GM12878 (cell line): ENCODE results near the gene CCDC78. TPM values are rescaled to one million over a fixed set of nuclear protein-coding genes. Genes with fewer than 3 reads are reported as not detected.

Source experiments
- ATAC-seq: fragments of 200-7000 bp; cut with Tn5 transposase; 3 replicates; pipeline ENCODE4 v1.9.1; 2020; ENCODE audit warnings: mild to moderate bottlenecking, moderate library complexity
- BruUV-seq: library from RNA; stranded (reverse); fragments of 400-500 nt; replicated peaks from 2 replicates; lab custom pipeline; 2021; lab: Mats Ljungman, UMichigan
- CTCF ChIA-PET: fragments of 300-600 bp; sonication (Branson Sonifier 250); formaldehyde crosslinking; extraction: SDS; loops from one replicate; lab custom pipeline; 2021; ENCODE audit warnings: inconsistent platforms; lab: Yijun Ruan, JAX
- POLR2A ChIA-PET: fragments of 350-600 bp; formaldehyde crosslinking; extraction: SDS; loops from one replicate; lab custom pipeline; 2021; ENCODE audit warnings: inconsistent platforms; lab: Charles Lee
- RAD21 ChIA-PET: fragments of 300-600 bp; sonication (Branson Sonifier 250); formaldehyde crosslinking; loops from one replicate; lab custom pipeline; 2023; ENCODE audit warnings: antibody characterized with exemption; ENCODE audit not compliant: unreplicated experiment; lab: Charles Lee
- SMC1A ChIA-PET: fragments of 300-600 bp; sonication (Branson Sonifier 250); formaldehyde crosslinking; loops from one replicate; lab custom pipeline; 2023; ENCODE audit not compliant: unreplicated experiment, uncharacterized antibody; lab: Charles Lee
- DNase-seq: peaks from one replicate; pipeline ENCODE4 v3.0.0-alpha.2; 2011; ENCODE audit warnings: low read depth, low spot score
- FAIRE-seq: peaks from 3 replicates; lab custom pipeline; 2011; peaks lifted over from hg19 to GRCh38; lab: Jason Lieb, UNC
- H2AFZ ChIP-seq: 2 replicates; pipeline ENCODE4 v1.6.0; 2011; ENCODE audit warnings: low read depth, low read length, control low read depth; ENCODE audit not compliant: control insufficient read depth
- H3K27ac ChIP-seq: 2 replicates; pipeline ENCODE4 v1.5.1; 2011; ENCODE audit warnings: control low read depth; ENCODE audit not compliant: control insufficient read depth, insufficient read depth
- H3K27me3 ChIP-seq, 2 experiments: replicated peaks in 1 of 2; 2 replicates each; pipeline versions ENCODE4 v1.6.0 to v1.6.1; 2011; ENCODE audit warnings: low read length in 1 of 2; ENCODE audit not compliant: control insufficient read depth in 2 of 2, insufficient read depth in 2 of 2
- H3K36me3 ChIP-seq, 2 experiments: 2 replicates each; pipeline ENCODE4 v1.5.1; 2011; ENCODE audit warnings: low read length in 1 of 2; ENCODE audit not compliant: control insufficient read depth in 2 of 2, insufficient read depth in 2 of 2
- H3K4me1 ChIP-seq: 2 replicates; pipeline ENCODE4 v1.6.1; 2011; ENCODE audit warnings: mild to moderate bottlenecking, low read length, moderate library complexity, mixed read lengths; ENCODE audit not compliant: control insufficient read depth, insufficient read depth
- H3K4me2 ChIP-seq: 2 replicates; pipeline ENCODE4 v1.6.0; 2011; ENCODE audit warnings: control low read depth; ENCODE audit not compliant: control insufficient read depth, insufficient read depth
- H3K4me3 ChIP-seq: fragments of 200-600 bp; sonication (generic); 2 replicates; pipeline ENCODE4 v1.5.1; 2016
- H3K79me2 ChIP-seq: 2 replicates; pipeline ENCODE4 v1.6.0; 2011; ENCODE audit warnings: low read length; ENCODE audit not compliant: control insufficient read depth, insufficient read depth
- H3K9ac ChIP-seq: 2 replicates; pipeline ENCODE4 v1.8.0; 2011; ENCODE audit warnings: low read length, control low read depth, mixed read lengths; ENCODE audit not compliant: control insufficient read depth, insufficient read depth
- H3K9me3 ChIP-seq: replicated peaks from 3 replicates; pipeline ENCODE4 v1.5.1; 2011; ENCODE audit warnings: mild to moderate bottlenecking, low read length; ENCODE audit not compliant: control insufficient read depth, insufficient read depth
- H4K20me1 ChIP-seq: 2 replicates; pipeline ENCODE4 v1.6.0; 2011; ENCODE audit not compliant: control insufficient read depth, insufficient read depth
- BHLHE40 ChIP-seq, 2 experiments: fragments of 450-650 bp in 1 of 2; IDR thresholded peaks; 2 replicates each; pipeline ENCODE4 v1.6.1; 2011 to 2017; ENCODE audit warnings: low read depth in 2 of 2, borderline replicate concordance in 1 of 2, improper control_type of control experiment in 1 of 2, low read length in 1 of 2, mild to moderate bottlenecking in 1 of 2
- CEBPB ChIP-seq, 2 experiments: fragments of 150-350 bp in 1 of 2; IDR thresholded peaks; 2 replicates each; pipeline ENCODE4 v1.6.1; 2012 to 2014; ENCODE audit warnings: low read depth in 2 of 2, low read length in 2 of 2, borderline replicate concordance in 1 of 2, inconsistent platforms in 1 of 2
- FOXK2 ChIP-seq: fragments of 450-650 bp; IDR thresholded peaks from 2 replicates; pipeline ENCODE4 v1.6.1; 2017; ENCODE audit warnings: mild to moderate bottlenecking, moderate library complexity
- MYB ChIP-seq: fragments of 150-350 bp; IDR thresholded peaks from 2 replicates; pipeline ENCODE4 v1.6.1; 2014; ENCODE audit warnings: mild to moderate bottlenecking, low read depth, low read length, borderline replicate concordance
- NR2F1 ChIP-seq: fragments of 450-650 bp; conservative IDR thresholded peaks from 2 replicates; pipeline ENCODE4 v1.6.1; 2017; ENCODE audit warnings: mild to moderate bottlenecking
- RBBP5 ChIP-seq: fragments of 200-600 bp; sonication (generic); conservative IDR thresholded peaks from 2 replicates; pipeline ENCODE4 v1.6.1; 2016
- ZNF384 ChIP-seq: IDR thresholded peaks from 2 replicates; pipeline ENCODE4 v1.6.1; 2012; ENCODE audit warnings: low read depth, mild to moderate bottlenecking, low read length, improper control_type of control experiment, borderline replicate concordance
- WGBS: methylation state at CpG from one replicate; pipeline ENCODE4 v1.1.6; 2016; ENCODE audit warnings: low lambda C conversion rate; ENCODE audit not compliant: insufficient replicate concordance, insufficient coverage; ENCODE audit errors: missing lambda C conversion rate; 5-methylcytosine and 5-hydroxymethylcytosine counted together
- in situ Hi-C: fragments of 300-500 bp; cut with MboI; formaldehyde crosslinking; loops from 9 replicates; pipeline ENCODE4 v1.14.3; 2018; ENCODE audit warnings: mixed read lengths
- intact Hi-C: fragments of 100-400 bp; cut with micrococcal nuclease; formaldehyde crosslinking; loops from one replicate; pipeline ENCODE4 v1.14.2; 2022; ENCODE audit not compliant: unreplicated experiment
- polyA plus RNA-seq, 11 experiments: library from polyadenylated mRNA; depleted of rRNA in 4 of 11; unstranded in 6 of 11; stranded (reverse) in 5 of 11; fragments of >200 nt; fragmentation: Nextera tagmentation in 4 of 11; fragmentation: Illumina TruSeq in 1 of 11; extraction: Ambion mirVana in 4 of 11; extraction: Trizol in 1 of 11; gene quantifications; 1 replicate in 1 of 11; 2 replicates in 10 of 11; pipeline versions ENCODE4 v1.2.1 to v1.2.3, GENCODE V29; 2011 to 2016; ENCODE audit warnings: inconsistent platforms in 2 of 11, missing spikeins in 2 of 11, low read depth in 1 of 11
- total RNA-seq, 4 experiments: library from RNA; depleted of rRNA in 3 of 4; stranded (reverse); fragments of >200 nt in 3 of 4; fragmentation: Illumina TruSeq in 1 of 4; extraction: Trizol in 1 of 4; gene quantifications; 2 replicates each; pipeline versions ENCODE4 v1.2.1 to v1.2.3, GENCODE V29; 2013 to 2021
- TF ChIP-seq, protein P1 (sequence below): fragments of 450-650 bp; formaldehyde crosslinking; IDR thresholded peaks from 2 replicates; pipeline ENCODE4 v1.4.0; 2022; ENCODE audit warnings: mild to moderate bottlenecking, moderate library complexity
- TF ChIP-seq, protein P2 (sequence below): fragments of 450-650 bp; IDR thresholded peaks from 2 replicates; pipeline ENCODE4 v1.6.1; 2017; ENCODE audit warnings: borderline replicate concordance
- TF ChIP-seq, protein P3 (sequence below): fragments of 450-650 bp; formaldehyde crosslinking; IDR thresholded peaks from 2 replicates; pipeline ENCODE4 v1.4.0; 2020; ENCODE audit warnings: mild to moderate bottlenecking, moderate library complexity

Gene CCDC78
- total and polyA plus RNA-seq, 10 of the 15 experiments (the other 5 are each of a cell fraction or from before 2014, with no cell fraction given), result 0.10 to 26.2 (median 5.4) TPM

DNA sequence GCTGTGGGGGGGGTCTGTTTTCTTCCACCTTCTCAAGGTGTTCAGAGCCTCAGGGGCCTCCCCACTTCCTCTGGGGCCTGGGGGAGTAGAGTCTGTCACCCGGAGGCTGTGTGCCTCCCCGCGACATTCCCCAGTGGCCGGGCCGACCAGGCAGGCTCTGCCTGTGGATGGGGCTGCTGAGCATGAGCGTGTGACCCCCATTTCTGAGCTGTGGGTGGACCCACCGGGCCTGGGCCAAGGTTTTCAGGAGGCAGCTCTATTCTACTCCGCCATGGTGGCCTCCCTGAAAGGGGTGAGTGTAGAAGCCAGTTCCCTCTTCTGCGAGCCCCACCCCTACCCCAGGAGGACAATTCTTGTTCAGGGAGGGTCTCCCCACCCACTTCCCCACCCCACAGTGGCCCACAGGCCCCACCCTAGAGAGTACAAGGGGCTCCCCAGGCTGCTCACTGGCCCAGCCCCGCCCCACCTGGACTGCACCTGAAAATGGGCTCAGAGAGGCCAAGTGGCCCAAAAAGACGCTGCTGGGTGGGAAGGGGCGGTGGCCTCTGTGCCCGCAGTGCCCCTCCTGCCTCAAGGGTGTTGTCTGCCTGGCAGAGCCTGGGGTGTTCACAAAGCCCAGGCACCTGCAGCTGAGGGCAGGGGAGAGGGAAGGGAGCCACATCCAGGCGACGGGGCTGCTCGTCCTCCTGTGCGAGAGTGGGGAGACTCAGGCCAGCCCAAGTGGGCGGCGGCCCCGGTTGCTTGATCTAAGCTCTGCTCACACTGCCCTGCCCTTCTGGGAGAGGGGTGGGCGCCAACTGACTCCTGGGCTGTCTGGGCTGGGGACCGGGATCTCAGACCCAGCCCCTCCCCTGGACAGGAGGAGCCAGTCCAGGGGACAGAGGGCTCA lies 35.6 kb upstream of the CCDC78 start:
- Histone ChIP-seq H3K9me3 (no peaks in the 10 kb centered on the region; the same call in 2 of the 3 replicates), H3K36me3 (no peaks in the 10 kb centered on the region), H3K9ac (no peak overlapping the region), H3K27me3 (no peaks in the 10 kb centered on the region), H3K79me2 (no peaks in the 10 kb centered on the region), H3K4me1 (no peaks in the 10 kb centered on the region), H3K4me3 (no peak overlapping the region), H3K27ac (no peak overlapping the region), H3K4me2 (no peak overlapping the region), H4K20me1 (no peaks in the 10 kb centered on the region), H2AFZ (no peak overlapping the region)
- intact Hi-C loops (no loop called here), in situ Hi-C loops (no loop called here)
- DNase-seq (no peak), ATAC-seq (no peak), FAIRE-seq (no peak)
- ChIA-PET POLR2A (no interaction called here), RAD21 (no interaction called here), CTCF (no interaction called here), SMC1A (no interaction called here)
- no TSS peak for BruUV-seq
- 29% methylated on average over 20 of the region's 22 CpGs for WGBS
- TF ChIP-seq CEBPB (IDR thresholded peaks at IDR 0.05; ENCODE audit: borderline replicate concordance in 1 of 2, low read depth in 2 of 2, low read length in 2 of 2), result no peak
- TF ChIP-seq BHLHE40 (IDR thresholded peaks at IDR 0.05; ENCODE audit: borderline replicate concordance in 1 of 2, low read depth in 2 of 2, low read length in 1 of 2), result no peak
- TF ChIP-seq, protein P1, sequence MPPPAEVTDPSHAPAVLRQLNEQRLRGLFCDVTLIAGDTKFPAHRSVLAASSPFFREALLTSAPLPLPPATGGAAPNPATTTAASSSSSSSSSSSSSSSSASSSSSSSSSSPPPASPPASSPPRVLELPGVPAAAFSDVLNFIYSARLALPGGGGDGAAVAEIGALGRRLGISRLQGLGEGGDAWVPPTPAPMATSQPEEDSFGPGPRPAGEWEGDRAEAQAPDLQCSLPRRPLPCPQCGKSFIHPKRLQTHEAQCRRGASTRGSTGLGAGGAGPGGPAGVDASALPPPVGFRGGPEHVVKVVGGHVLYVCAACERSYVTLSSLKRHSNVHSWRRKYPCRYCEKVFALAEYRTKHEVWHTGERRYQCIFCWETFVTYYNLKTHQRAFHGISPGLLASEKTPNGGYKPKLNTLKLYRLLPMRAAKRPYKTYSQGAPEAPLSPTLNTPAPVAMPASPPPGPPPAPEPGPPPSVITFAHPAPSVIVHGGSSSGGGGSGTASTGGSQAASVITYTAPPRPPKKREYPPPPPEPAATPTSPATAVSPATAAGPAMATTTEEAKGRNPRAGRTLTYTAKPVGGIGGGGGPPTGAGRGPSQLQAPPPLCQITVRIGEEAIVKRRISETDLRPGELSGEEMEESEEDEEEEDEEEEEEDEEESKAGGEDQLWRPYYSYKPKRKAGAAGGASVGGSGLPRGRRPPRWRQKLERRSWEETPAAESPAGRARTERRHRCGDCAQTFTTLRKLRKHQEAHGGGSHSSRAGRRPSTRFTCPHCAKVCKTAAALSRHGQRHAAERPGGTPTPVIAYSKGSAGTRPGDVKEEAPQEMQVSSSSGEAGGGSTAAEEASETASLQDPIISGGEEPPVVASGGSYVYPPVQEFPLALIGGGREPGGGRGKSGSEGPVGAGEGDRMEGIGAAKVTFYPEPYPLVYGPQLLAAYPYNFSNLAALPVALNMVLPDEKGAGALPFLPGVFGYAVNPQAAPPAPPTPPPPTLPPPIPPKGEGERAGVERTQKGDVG, result no peak
- TF ChIP-seq, protein P2, sequence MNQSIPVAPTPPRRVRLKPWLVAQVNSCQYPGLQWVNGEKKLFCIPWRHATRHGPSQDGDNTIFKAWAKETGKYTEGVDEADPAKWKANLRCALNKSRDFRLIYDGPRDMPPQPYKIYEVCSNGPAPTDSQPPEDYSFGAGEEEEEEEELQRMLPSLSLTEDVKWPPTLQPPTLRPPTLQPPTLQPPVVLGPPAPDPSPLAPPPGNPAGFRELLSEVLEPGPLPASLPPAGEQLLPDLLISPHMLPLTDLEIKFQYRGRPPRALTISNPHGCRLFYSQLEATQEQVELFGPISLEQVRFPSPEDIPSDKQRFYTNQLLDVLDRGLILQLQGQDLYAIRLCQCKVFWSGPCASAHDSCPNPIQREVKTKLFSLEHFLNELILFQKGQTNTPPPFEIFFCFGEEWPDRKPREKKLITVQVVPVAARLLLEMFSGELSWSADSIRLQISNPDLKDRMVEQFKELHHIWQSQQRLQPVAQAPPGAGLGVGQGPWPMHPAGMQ, result no peak
- TF ChIP-seq, protein P3, sequence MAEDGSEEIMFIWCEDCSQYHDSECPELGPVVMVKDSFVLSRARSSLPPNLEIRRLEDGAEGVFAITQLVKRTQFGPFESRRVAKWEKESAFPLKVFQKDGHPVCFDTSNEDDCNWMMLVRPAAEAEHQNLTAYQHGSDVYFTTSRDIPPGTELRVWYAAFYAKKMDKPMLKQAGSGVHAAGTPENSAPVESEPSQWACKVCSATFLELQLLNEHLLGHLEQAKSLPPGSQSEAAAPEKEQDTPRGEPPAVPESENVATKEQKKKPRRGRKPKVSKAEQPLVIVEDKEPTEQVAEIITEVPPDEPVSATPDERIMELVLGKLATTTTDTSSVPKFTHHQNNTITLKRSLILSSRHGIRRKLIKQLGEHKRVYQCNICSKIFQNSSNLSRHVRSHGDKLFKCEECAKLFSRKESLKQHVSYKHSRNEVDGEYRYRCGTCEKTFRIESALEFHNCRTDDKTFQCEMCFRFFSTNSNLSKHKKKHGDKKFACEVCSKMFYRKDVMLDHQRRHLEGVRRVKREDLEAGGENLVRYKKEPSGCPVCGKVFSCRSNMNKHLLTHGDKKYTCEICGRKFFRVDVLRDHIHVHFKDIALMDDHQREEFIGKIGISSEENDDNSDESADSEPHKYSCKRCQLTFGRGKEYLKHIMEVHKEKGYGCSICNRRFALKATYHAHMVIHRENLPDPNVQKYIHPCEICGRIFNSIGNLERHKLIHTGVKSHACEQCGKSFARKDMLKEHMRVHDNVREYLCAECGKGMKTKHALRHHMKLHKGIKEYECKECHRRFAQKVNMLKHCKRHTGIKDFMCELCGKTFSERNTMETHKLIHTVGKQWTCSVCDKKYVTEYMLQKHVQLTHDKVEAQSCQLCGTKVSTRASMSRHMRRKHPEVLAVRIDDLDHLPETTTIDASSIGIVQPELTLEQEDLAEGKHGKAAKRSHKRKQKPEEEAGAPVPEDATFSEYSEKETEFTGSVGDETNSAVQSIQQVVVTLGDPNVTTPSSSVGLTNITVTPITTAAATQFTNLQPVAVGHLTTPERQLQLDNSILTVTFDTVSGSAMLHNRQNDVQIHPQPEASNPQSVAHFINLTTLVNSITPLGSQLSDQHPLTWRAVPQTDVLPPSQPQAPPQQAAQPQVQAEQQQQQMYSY, result no peak
- no peak for TF ChIP-seq FOXK2
- no peak for TF ChIP-seq ZNF384
- no peak for TF ChIP-seq MYB
- TF ChIP-seq NR2F1, result no peak
- TF ChIP-seq RBBP5, result no peak
